A549 (cell line): ENCODE data around the gene ZBTB12.
"Not testable (repeated sequence)": the region's sequence is repeated elsewhere in the genome, so short reads cannot be mapped to it uniquely, and the experiment has no call there.

Experiments used
- CTCF ChIP-seq: fragments of >200 bp; sonication (Bioruptor Twin); formaldehyde crosslinking; IDR thresholded peaks from 3 replicates; pipeline ENCODE4 v1.5.1; 2016
- HDAC2 ChIP-seq: fragments of 200-600 bp; sonication (generic); IDR thresholded peaks from 2 replicates; pipeline ENCODE4 v1.6.1; 2016

- TF ChIP-seq HDAC2, CTCF: not testable (repeated sequence)
Measured at GRCh38 chr6:31857774-31858173, 44.1 kb downstream of the ZBTB12 start.
